Trophoblast cell (in vitro differentiated cells and primary cell): Measurements from ENCODE around the gene LCK.

Experiments
- DNase-seq, 2 donors: peaks; one replicate each; pipeline ENCODE4 v3.0.0-alpha.2; 2016
- H2AFZ ChIP-seq: 2 replicates; pipeline ENCODE4 v1.6.1; 2013; ENCODE audit warnings: low read length, moderate library complexity, mild to moderate bottlenecking; ENCODE audit not compliant: insufficient read depth, poor library complexity
- H2AK5ac ChIP-seq: 2 replicates; pipeline ENCODE4 v1.6.1; 2013; ENCODE audit warnings: mild to moderate bottlenecking, low read length
- H2BK120ac ChIP-seq: 2 replicates; pipeline ENCODE4 v1.6.1; 2013; ENCODE audit warnings: low read length, mild to moderate bottlenecking, moderate library complexity; ENCODE audit not compliant: insufficient read depth, poor library complexity
- H2BK12ac ChIP-seq: 2 replicates; pipeline ENCODE4 v1.6.1; 2013; ENCODE audit warnings: mild to moderate bottlenecking, low read length, moderate library complexity
- H2BK5ac ChIP-seq: 2 replicates; pipeline ENCODE4 v1.6.1; 2013; ENCODE audit warnings: low read length, low read depth, moderate library complexity, mild to moderate bottlenecking; ENCODE audit not compliant: poor library complexity
- H3K14ac ChIP-seq: 2 replicates; pipeline ENCODE4 v1.6.1; 2013; ENCODE audit warnings: mild to moderate bottlenecking, low read length
- H3K18ac ChIP-seq: 2 replicates; pipeline ENCODE4 v1.6.1; 2013; ENCODE audit warnings: mild to moderate bottlenecking, low read length
- H3K23ac ChIP-seq: 2 replicates; pipeline ENCODE4 v1.6.1; 2013; ENCODE audit warnings: low read length
- H3K27ac ChIP-seq: 2 replicates; pipeline ENCODE4 v1.5.1; 2013; ENCODE audit warnings: low read depth, mild to moderate bottlenecking, inconsistent platforms, low read length, moderate library complexity
- H3K27me3 ChIP-seq: 2 replicates; pipeline ENCODE4 v1.6.1; 2013; ENCODE audit warnings: inconsistent platforms, mild to moderate bottlenecking, low read length, moderate library complexity; ENCODE audit not compliant: insufficient read depth
- H3K36me3 ChIP-seq, 2 experiments: 1 replicate in 1 of 2; 2 replicates in 1 of 2; pipeline ENCODE4 v1.6.1; 2013; ENCODE audit warnings: low read length in 2 of 2, mild to moderate bottlenecking in 2 of 2, moderate library complexity in 1 of 2; ENCODE audit not compliant: insufficient read depth in 2 of 2, control insufficient read depth in 1 of 2
- H3K4ac ChIP-seq: 2 replicates; pipeline ENCODE4 v1.6.1; 2013; ENCODE audit warnings: low read depth, mild to moderate bottlenecking, low read length, moderate library complexity
- H3K4me1 ChIP-seq, 2 experiments: 1 replicate in 1 of 2; 2 replicates in 1 of 2; pipeline ENCODE4 v1.6.1; 2013; ENCODE audit warnings: low read length in 2 of 2, mild to moderate bottlenecking in 2 of 2, moderate library complexity in 1 of 2; ENCODE audit not compliant: insufficient read depth in 2 of 2, control insufficient read depth in 1 of 2
- H3K4me2 ChIP-seq: 2 replicates; pipeline ENCODE4 v1.6.1; 2013; ENCODE audit warnings: inconsistent platforms, mild to moderate bottlenecking, low read length, moderate library complexity
- H3K4me3 ChIP-seq: 2 replicates; pipeline ENCODE4 v1.5.1; 2013; ENCODE audit warnings: mild to moderate bottlenecking, low read depth, low read length, inconsistent platforms
- H3K79me1 ChIP-seq: one replicate; pipeline ENCODE4 v1.6.1; 2013; ENCODE audit warnings: low read length
- H3K79me2 ChIP-seq: 2 replicates; pipeline ENCODE4 v1.6.1; 2013; ENCODE audit warnings: low read length, mild to moderate bottlenecking; ENCODE audit not compliant: control insufficient read depth, insufficient read depth, poor library complexity
- H3K9ac ChIP-seq: 2 replicates; pipeline ENCODE4 v1.6.1; 2013; ENCODE audit warnings: mild to moderate bottlenecking, low read length
- H3K9me3 ChIP-seq: 2 replicates; pipeline ENCODE4 v1.6.1; 2013; ENCODE audit warnings: low read depth, mild to moderate bottlenecking, control low read depth, inconsistent platforms, low read length; ENCODE audit not compliant: insufficient read depth
- H4K12ac ChIP-seq: 2 replicates; pipeline ENCODE4 v1.6.1; 2013; ENCODE audit warnings: low read depth, mild to moderate bottlenecking, low read length, moderate library complexity
- H4K8ac ChIP-seq: 2 replicates; pipeline ENCODE4 v1.6.1; 2013; ENCODE audit warnings: low read depth, mild to moderate bottlenecking, low read length, moderate library complexity
- H4K91ac ChIP-seq: one replicate; pipeline ENCODE4 v1.6.1; 2013; ENCODE audit warnings: low read depth, mild to moderate bottlenecking, low read length, moderate library complexity
- WGBS: extraction: QIAGEN DNeasy Blood & Tissue Kit; methylation state at CpG from one replicate; pipeline ENCODE4 v1.1.7; 2013; ENCODE audit warnings: missing lambda C conversion rate; ENCODE audit not compliant: insufficient read length, insufficient coverage; ENCODE audit errors: extremely low coverage; 5-methylcytosine and 5-hydroxymethylcytosine counted together

Gene LCK

DNA sequence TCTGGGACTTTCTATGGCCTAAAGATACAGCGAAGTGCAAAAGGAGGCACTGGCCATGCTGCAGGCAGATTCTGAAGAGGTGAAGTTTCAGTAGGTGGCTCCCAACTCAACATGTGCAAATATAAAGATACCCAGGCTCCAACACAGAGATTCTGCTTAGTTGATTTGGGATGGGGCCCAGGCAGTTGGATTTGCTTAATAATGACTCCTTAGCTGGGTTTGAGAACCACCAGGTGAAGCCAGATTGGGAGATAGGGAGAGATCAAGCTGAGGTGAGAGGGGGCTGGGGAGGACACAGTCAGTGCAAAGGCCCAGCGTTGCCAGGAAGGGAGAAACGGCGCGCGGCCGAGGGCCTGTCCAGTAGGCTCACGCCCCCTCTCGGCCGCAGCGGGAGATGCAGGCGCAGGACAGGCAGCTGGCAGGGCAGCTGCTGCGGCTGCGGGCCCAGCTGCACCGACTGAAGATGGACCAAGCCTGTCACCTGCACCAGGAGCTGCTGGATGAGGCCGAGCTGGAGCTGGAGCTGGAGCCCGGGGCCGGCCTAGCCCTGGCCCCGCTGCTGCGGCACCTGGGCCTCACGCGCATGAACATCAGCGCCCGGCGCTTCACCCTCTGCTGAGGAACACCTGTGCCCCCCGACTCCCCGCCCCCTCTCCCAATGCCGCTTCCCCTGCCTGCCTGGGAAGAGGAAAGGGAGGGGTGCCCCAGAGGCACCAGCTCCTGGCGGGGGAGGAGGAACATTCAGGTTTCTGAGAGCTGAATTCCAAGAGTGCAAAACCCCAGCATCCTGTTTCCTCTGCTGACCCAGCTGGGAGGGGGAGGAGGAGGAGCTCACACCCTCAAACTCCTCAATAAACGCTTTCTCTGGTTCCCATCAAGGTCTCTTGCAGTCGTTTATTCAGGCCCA is 2.8 kb upstream of the LCK start:
- H2AFZ ChIP-seq, result no peak overlapping the region
- H2AK5ac ChIP-seq, result no peak overlapping the region
- H2BK12ac ChIP-seq, result no peak overlapping the region
- H4K91ac ChIP-seq, result no peak overlapping the region
- H3K4me1 ChIP-seq, result peaks cover 2% of the 10 kb centered on the region in 2 experiments
- H3K27ac ChIP-seq, result no peak overlapping the region
- H3K4me2 ChIP-seq, result peak overlapping the region; percentile 61
- no peaks in the 10 kb centered on the region for H3K79me1 ChIP-seq
- no peak overlapping the region for H3K4ac ChIP-seq
- H3K27me3 ChIP-seq, result no peaks in the 10 kb centered on the region
- H3K9ac ChIP-seq, result no peak overlapping the region
- no peak overlapping the region for H3K23ac ChIP-seq
- no CpG with 5 or more reads among the region's 31 CpGs for WGBS
- peak; percentile 88 to 94 for DNase-seq
- H2BK5ac ChIP-seq, result no peak overlapping the region
- no peak overlapping the region for H2BK120ac ChIP-seq
- H3K4me3 ChIP-seq, result no peak overlapping the region
- no peaks in the 10 kb centered on the region for H3K9me3 ChIP-seq
- H3K18ac ChIP-seq, result no peak overlapping the region
- H3K14ac ChIP-seq, result no peak overlapping the region
- no peaks in the 10 kb centered on the region for H3K36me3 ChIP-seq
- H3K79me2 ChIP-seq, result no peaks in the 10 kb centered on the region
- H4K8ac ChIP-seq, result no peak overlapping the region
- H4K12ac ChIP-seq, result no peak overlapping the region

DNA sequence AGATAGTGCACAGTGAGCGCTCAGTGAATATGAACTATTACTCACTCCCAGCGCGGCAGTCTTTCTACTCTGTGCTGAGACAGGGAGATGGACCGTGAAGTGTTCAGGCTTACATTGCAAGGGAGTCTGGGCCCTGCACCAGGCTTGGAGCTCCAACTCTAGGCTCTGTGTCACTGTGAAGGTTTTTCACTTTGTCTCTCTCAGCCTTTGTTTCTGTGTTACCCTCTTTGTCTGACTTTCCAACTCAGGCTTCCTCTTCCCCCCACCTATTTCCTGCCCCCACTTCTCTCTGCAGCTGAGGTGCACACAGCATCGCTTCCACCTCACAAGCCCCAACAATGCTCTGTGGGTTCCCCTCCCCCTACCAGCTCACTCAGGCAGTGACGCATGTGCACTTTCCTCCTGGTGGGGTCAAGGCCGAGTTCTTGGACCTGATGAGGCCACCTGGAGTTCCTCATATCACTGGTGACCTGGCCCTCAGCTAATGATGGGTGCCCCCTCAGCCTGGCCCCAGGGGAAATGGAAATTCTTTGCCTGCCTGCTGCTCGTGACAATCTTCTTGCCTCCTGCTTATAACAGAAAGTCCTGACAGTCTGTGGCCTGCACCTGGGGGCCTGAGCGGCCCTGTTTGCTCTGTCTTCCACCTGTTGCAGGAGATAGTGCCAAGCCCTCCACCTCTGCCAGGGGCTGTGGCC is 1.1 kb upstream of the LCK start:
- no CpG with 5 or more reads among the region's 9 CpGs for WGBS
- DNase-seq, result no peak
- H3K4me3 ChIP-seq, result no peak overlapping the region

DNA sequence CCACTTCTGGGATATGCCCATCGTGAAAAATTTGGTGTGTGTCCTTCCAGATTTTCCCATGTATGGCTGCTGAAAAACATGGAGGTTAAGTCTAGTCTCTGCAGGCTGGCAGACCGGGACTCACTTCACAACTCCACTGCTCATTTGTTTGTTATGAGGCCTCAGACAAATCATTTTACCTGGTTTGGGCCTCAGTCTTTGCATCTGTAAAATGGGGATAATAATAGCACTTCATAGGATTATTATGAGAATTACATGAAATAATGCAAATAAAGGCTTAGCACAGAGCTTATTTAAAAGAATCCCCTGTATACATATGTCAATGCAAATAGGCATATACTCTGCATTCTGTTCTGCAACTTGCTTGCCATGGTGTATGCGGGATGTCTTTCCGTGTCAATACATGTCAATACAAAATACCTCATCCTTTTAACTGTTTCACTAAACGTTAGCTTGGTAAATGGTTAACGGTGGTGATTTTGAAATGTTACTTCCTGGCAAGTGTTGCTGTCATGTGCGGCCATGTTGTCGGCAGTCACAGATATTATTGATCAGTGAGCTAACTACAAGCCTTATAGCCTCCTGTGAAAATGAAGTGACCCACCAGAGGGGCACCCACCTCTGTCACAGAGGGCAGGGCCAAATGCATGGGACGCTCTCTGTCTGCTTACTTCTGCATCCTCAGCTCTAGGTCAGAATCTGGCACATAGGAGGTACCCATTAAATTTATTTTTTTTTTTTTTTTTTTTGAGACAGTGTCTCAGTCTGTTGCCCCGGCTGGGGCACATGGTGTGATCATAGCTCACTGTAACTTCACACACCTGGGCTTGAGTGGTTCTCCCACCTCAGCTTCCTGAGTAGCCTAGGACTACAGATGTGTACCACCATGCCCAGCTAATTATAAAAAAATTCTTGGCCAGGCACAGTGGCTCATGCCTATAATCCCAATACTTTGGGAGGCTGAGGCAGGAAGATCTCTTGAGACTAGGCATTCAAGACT is 4.3 kb downstream of the LCK start:
- Histone ChIP-seq H3K4me1 (no peaks in the 10 kb centered on the region), H3K27me3 (no peaks in the 10 kb centered on the region), H3K23ac (no peak overlapping the region), H3K79me2 (no peaks in the 10 kb centered on the region), H3K18ac (no peak overlapping the region), H3K27ac (no peak overlapping the region), H2BK120ac (no peak overlapping the region), H3K9me3 (no peaks in the 10 kb centered on the region), H2AK5ac (no peak overlapping the region), H3K79me1 (no peaks in the 10 kb centered on the region), H3K4ac (no peak overlapping the region), H2BK5ac (no peak overlapping the region), H3K4me3 (no peak overlapping the region), H2AFZ (no peak overlapping the region), H2BK12ac (no peak overlapping the region), H4K8ac (no peak overlapping the region), H4K12ac (no peak overlapping the region), H3K4me2 (no peak overlapping the region), H3K14ac (no peak overlapping the region), H4K91ac (no peak overlapping the region), H3K9ac (no peak overlapping the region), H3K36me3 (no peaks in the 10 kb centered on the region)
- DNase-seq, result no peak
- WGBS, result no CpG with 5 or more reads among the region's 10 CpGs

More for the DNA sequence above, 1.1 kb upstream of the LCK start:
- Histone ChIP-seq H2AFZ (no peak overlapping the region), H3K79me2 (no peaks in the 10 kb centered on the region), H4K91ac (no peak overlapping the region), H2BK120ac (no peak overlapping the region), H3K23ac (no peak overlapping the region), H3K9ac (no peak overlapping the region), H3K9me3 (no peaks in the 10 kb centered on the region), H3K4me1 (peaks cover 2% of the 10 kb centered on the region in 2 experiments), H3K4me2 (no peak overlapping the region), H3K79me1 (no peaks in the 10 kb centered on the region), H3K18ac (no peak overlapping the region), H4K8ac (no peak overlapping the region), H3K27ac (no peak overlapping the region), H3K14ac (no peak overlapping the region), H2AK5ac (no peak overlapping the region), H3K4ac (no peak overlapping the region), H3K27me3 (no peaks in the 10 kb centered on the region), H3K36me3 (no peaks in the 10 kb centered on the region), H2BK12ac (no peak overlapping the region), H2BK5ac (no peak overlapping the region), H4K12ac (no peak overlapping the region)
